ENCODE measurements around the gene RMDN3. TPM values are rescaled to one million over a fixed set of nuclear protein-coding genes. Genes with fewer than 3 reads are reported as not detected.

RMDN3 gene
- total RNA-seq, 1 donor from 2014 or later = 21.2 TPM

DNA sequence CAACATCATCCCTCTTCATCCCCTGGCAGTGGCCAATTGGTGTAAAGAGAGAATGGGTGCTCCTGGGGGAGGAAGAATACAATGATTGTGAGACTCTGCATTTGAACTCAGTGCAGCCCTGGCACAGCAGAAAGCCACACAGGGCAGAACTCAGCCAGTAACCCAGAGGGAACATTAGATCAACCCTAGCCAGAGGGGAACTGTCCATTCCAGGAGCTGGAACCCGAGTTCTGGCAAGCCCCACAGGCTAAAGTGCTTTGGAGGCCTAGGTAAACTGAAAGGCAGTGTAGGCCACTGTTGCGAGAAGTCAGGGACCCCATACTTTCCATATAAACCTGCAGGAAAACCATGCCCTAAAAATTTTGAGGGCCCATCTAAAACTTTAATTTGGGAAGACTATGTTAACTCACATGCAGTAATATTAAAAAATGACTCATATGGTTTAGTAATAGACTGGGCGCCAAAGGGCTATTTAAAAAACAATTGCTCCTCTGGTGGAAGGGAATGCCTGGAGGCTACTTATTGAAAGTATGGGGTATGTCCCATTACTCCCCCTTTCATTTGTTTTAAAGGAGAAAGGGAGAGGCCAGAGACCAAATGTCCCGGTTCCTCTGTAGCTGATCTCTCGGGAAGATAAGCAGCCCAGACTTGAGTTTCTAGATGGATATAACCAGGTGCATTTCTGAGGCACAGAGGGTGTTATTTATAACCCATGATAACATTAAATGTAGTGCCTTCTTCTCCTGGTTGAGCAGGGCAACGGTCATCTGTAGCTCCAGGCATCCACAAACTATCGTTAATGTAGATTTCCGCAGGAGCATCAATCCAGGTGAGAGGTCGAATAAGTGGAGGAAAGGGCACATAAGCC lies 65.9 kb downstream of the RMDN3 start:
- ATAC-seq = no peak

Other genes with a start within 250 kb of the RMDN3 start
- gene CCDC32, start 190.2 kb downstream of the RMDN3 start, total RNA-seq = 13.9 TPM
- 5.3 TPM for gene RPUSD2, start 186.0 kb downstream of the RMDN3 start, total RNA-seq
- 8.8 TPM for gene KNL1, start 161.0 kb downstream of the RMDN3 start, total RNA-seq
- 8.2 TPM for gene RAD51, start 60.1 kb downstream of the RMDN3 start, total RNA-seq
- 13.0 TPM for gene GCHFR, start 8.8 kb upstream of the RMDN3 start, total RNA-seq
- gene C15orf62, start 14.7 kb upstream of the RMDN3 start, total RNA-seq = 4.0 TPM
- gene ZFYVE19, start 51.8 kb upstream of the RMDN3 start, total RNA-seq = 18.4 TPM
- gene DNAJC17, start 52.2 kb upstream of the RMDN3 start, total RNA-seq = 20.8 TPM
- gene PPP1R14D, start 73.5 kb upstream of the RMDN3 start, total RNA-seq = not detected
- 127 TPM for gene SPINT1, start 88.8 kb upstream of the RMDN3 start, total RNA-seq
- 118 TPM for gene RHOV, start 119.0 kb upstream of the RMDN3 start, total RNA-seq
- 10.9 TPM for gene VPS18, start 139.2 kb upstream of the RMDN3 start, total RNA-seq
- 1.1 TPM for gene DLL4, start 174.1 kb upstream of the RMDN3 start, total RNA-seq
- 31.8 TPM for gene CHAC1, start 198.2 kb upstream of the RMDN3 start, total RNA-seq

All from esophagus mucosa (tissue), 1 donor.